Astrocyte (in vitro differentiated cells and primary cell): ENCODE data around the gene KLHL22. TPM values are rescaled to one million over a fixed set of nuclear protein-coding genes. Genes with fewer than 3 reads are reported as not detected.

Experiments
- DNase-seq: peaks from one replicate; pipeline ENCODE4 v3.0.0-alpha.2; 2010; ENCODE audit warnings: low read depth
- FAIRE-seq: peaks from 2 replicates; lab custom pipeline; 2011; peaks lifted over from hg19 to GRCh38; lab: Jason Lieb, UNC
- H2AFZ ChIP-seq: 2 replicates; pipeline ENCODE4 v1.6.0; 2012; ENCODE audit warnings: low read depth, low read length, inconsistent platforms
- H3K27ac ChIP-seq: 2 replicates; pipeline ENCODE4 v1.5.1; 2011; ENCODE audit warnings: low read depth, low read length, inconsistent platforms
- H3K27me3 ChIP-seq: 2 replicates; pipeline ENCODE4 v1.6.0; 2011; ENCODE audit warnings: low read length, inconsistent platforms; ENCODE audit not compliant: insufficient read depth
- H3K36me3 ChIP-seq: 2 replicates; pipeline ENCODE4 v1.5.1; 2011; ENCODE audit warnings: low read length, inconsistent platforms; ENCODE audit not compliant: insufficient read depth
- H3K4me1 ChIP-seq: 2 replicates; pipeline ENCODE4 v1.5.1; 2011; ENCODE audit warnings: low read length, inconsistent platforms; ENCODE audit not compliant: insufficient read depth
- H3K4me2 ChIP-seq: 2 replicates; pipeline ENCODE4 v1.6.0; 2012; ENCODE audit warnings: low read length, inconsistent platforms
- H3K4me3 ChIP-seq: 2 replicates; pipeline ENCODE4 v1.5.1; 2011; ENCODE audit warnings: low read depth, mild to moderate bottlenecking, low read length, inconsistent platforms; ENCODE audit not compliant: insufficient read depth
- H3K79me2 ChIP-seq: 2 replicates; pipeline ENCODE4 v1.6.0; 2012; ENCODE audit warnings: mild to moderate bottlenecking, low read length, inconsistent platforms; ENCODE audit not compliant: insufficient read depth
- H3K9ac ChIP-seq: 2 replicates; pipeline ENCODE4 v1.6.0; 2012; ENCODE audit warnings: mild to moderate bottlenecking, low read length, inconsistent platforms
- H3K9me3 ChIP-seq: 2 replicates; pipeline ENCODE4 v1.5.1; 2012; ENCODE audit warnings: low read depth, mild to moderate bottlenecking, low read length, inconsistent platforms; ENCODE audit not compliant: insufficient read depth
- H4K20me1 ChIP-seq: 2 replicates; pipeline ENCODE4 v1.6.0; 2012; ENCODE audit warnings: low read length, inconsistent platforms; ENCODE audit not compliant: insufficient read depth
- H3K27ac Mint-ChIP-seq: one replicate; pipeline ENCODE4 v1.8.0; 2021; ENCODE audit warnings: mild to moderate bottlenecking, mixed read lengths; ENCODE audit not compliant: unreplicated experiment
- H3K27me3 Mint-ChIP-seq: one replicate; pipeline ENCODE4 v1.8.0; 2021; ENCODE audit warnings: low read depth, mixed read lengths; ENCODE audit not compliant: unreplicated experiment
- H3K36me3 Mint-ChIP-seq: one replicate; pipeline ENCODE4 v1.8.0; 2021; ENCODE audit warnings: low read depth, mixed read lengths; ENCODE audit not compliant: unreplicated experiment
- H3K4me1 Mint-ChIP-seq: one replicate; pipeline ENCODE4 v1.8.0; 2021; ENCODE audit warnings: low read depth, mixed read lengths; ENCODE audit not compliant: unreplicated experiment
- H3K4me3 Mint-ChIP-seq: one replicate; pipeline ENCODE4 v1.8.0; 2021; ENCODE audit warnings: mild to moderate bottlenecking, moderate library complexity, mixed read lengths; ENCODE audit not compliant: unreplicated experiment
- H3K9me3 Mint-ChIP-seq: one replicate; pipeline ENCODE4 v1.8.0; 2021; ENCODE audit warnings: mild to moderate bottlenecking, mixed read lengths; ENCODE audit not compliant: unreplicated experiment
- EZH2 ChIP-seq: IDR thresholded peaks from 2 replicates; pipeline ENCODE4 v1.6.1; 2012; ENCODE audit warnings: mild to moderate bottlenecking, low read length, inconsistent platforms; ENCODE audit not compliant: insufficient read depth
- total RNA-seq: library from RNA; stranded (reverse); gene quantifications from 2 replicates; pipeline ENCODE4 v1.2.1, GENCODE V29; 2021
- TF ChIP-seq, protein P1 (sequence below): IDR thresholded peaks from 2 replicates; pipeline ENCODE4 v1.5.1; 2011; ENCODE audit warnings: low read depth, mild to moderate bottlenecking, inconsistent platforms, low read length, moderate library complexity; ENCODE audit not compliant: insufficient read depth

KLHL22 gene
- total RNA-seq, 1 donor from 2014 or later, result 14.0 TPM

DNA sequence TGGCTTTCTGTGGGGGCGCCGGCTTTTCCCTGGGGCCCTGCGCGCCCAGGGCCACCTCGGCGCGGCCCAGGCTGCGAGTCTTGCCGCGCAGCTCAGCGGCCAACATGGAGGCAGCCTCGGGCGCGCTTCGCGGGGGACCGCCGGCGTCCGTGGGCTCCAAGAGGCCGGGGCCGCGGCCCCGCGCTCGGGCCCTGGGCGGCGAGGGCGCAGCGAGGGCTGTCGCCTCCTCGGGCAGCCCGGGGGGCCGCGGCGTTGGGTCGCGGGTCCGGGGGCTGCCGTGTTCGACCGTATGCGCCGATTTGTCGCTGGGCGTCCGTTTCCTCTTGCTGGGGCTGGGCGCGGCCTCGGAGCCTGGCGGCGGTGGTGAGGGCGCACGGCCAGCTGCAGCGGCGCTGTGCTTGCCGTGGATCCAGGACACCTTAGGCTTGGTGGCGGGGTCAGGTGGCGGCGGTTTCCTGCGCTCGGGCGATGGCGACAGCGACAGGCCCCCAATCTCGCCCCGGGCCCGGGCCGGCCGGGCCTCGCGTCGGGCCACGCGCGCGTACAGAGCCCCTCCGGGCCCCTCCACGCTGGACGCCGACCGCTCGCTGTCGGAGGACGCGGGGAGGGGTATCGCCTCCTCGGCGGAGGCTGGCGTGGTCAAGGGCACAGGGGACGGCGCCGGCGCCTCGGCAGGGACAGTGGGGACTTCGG, 69.9 kb downstream of the KLHL22 start:
- no peaks in the 10 kb centered on the region for H3K9me3 ChIP-seq
- Mint-ChIP-seq H3K4me3 (no peak overlapping the region), H3K36me3 (peaks cover 18% of the 10 kb centered on the region), H3K4me1 (peaks cover 2% of the 10 kb centered on the region), H3K27me3 (peaks cover 26% of the 10 kb centered on the region), H3K27ac (no peak overlapping the region), H3K9me3 (no peaks in the 10 kb centered on the region)
- no peak overlapping the region for H2AFZ ChIP-seq
- peaks cover 64% of the 10 kb centered on the region for H4K20me1 ChIP-seq
- H3K4me2 ChIP-seq, result no peak overlapping the region
- no peaks in the 10 kb centered on the region for H3K27me3 ChIP-seq
- FAIRE-seq (no peak), DNase-seq (no peak)
- no peak overlapping the region for H3K27ac ChIP-seq
- peaks cover 10% of the 10 kb centered on the region for H3K4me1 ChIP-seq
- H3K36me3 ChIP-seq, result peaks cover 7% of the 10 kb centered on the region
- TF ChIP-seq EZH2, result no peak
- TF ChIP-seq, protein P1, sequence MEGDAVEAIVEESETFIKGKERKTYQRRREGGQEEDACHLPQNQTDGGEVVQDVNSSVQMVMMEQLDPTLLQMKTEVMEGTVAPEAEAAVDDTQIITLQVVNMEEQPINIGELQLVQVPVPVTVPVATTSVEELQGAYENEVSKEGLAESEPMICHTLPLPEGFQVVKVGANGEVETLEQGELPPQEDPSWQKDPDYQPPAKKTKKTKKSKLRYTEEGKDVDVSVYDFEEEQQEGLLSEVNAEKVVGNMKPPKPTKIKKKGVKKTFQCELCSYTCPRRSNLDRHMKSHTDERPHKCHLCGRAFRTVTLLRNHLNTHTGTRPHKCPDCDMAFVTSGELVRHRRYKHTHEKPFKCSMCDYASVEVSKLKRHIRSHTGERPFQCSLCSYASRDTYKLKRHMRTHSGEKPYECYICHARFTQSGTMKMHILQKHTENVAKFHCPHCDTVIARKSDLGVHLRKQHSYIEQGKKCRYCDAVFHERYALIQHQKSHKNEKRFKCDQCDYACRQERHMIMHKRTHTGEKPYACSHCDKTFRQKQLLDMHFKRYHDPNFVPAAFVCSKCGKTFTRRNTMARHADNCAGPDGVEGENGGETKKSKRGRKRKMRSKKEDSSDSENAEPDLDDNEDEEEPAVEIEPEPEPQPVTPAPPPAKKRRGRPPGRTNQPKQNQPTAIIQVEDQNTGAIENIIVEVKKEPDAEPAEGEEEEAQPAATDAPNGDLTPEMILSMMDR, result no peak
- peaks cover 5% of the 10 kb centered on the region for H3K79me2 ChIP-seq
- no peak overlapping the region for H3K9ac ChIP-seq
- no peak overlapping the region for H3K4me3 ChIP-seq

DNA sequence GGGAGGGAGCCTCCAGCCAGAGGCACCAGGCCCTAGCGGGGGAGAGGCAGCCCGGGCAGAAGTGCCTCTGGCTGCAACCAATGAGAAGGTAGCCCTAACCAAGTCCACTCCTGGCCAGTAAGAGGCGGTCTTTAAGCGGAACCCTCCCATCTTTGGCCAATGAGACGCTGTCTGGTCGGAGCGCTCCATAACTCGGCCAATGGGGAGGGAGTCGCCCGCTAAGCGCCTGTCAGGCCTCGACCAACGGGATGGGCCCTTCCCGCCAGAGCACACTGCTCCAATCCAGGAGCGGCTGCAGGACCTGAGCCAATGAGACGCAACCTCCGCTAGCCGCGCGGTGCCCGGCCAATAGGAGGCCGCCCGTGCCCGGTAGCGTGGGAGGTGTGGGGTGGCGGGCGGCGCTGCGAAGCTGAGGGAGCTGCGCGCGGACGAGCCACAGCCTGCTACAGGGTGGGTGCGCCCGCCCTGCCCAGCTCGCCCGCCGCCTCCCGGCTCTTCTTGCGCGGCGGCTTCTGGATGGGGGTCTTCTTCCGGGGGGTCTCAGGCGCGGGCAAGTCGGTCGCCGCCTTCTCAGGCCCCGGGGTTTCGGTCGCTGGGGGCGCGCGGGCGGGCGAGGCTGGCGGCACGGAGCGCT, 70.5 kb downstream of the KLHL22 start:
- H3K27ac ChIP-seq, result no peak overlapping the region

More for the DNA sequence above, 70.5 kb downstream of the KLHL22 start:
- peaks cover 2% of the 10 kb centered on the region for H3K4me1 Mint-ChIP-seq
- H3K9me3 Mint-ChIP-seq, result no peaks in the 10 kb centered on the region
- Histone ChIP-seq H3K27me3 (no peaks in the 10 kb centered on the region), H4K20me1 (peaks cover 58% of the 10 kb centered on the region), H2AFZ (no peak overlapping the region), H3K9ac (no peak overlapping the region), H3K9me3 (no peaks in the 10 kb centered on the region), H3K4me2 (no peak overlapping the region), H3K4me1 (peaks cover 7% of the 10 kb centered on the region), H3K36me3 (peaks cover 7% of the 10 kb centered on the region), H3K4me3 (no peak overlapping the region), H3K79me2 (no peaks in the 10 kb centered on the region)
- peaks cover 26% of the 10 kb centered on the region for H3K27me3 Mint-ChIP-seq
- H3K36me3 Mint-ChIP-seq, result peaks cover 18% of the 10 kb centered on the region
- H3K4me3 Mint-ChIP-seq, result no peak overlapping the region
- TF ChIP-seq, protein P1, result no peak
- TF ChIP-seq EZH2, result no peak
- no peak overlapping the region for H3K27ac Mint-ChIP-seq
- FAIRE-seq (no peak), DNase-seq (no peak)
